DMS53 treated with DMSO at 0.1 percent for 48 hours (cell line): ENCODE data around the gene ARHGAP45.

Source experiments
- DNase-seq: peaks from one replicate; lab custom pipeline; 2025; ENCODE audit not compliant: unreplicated experiment; lab: John Stamatoyannopoulos, UW

The ARHGAP45 gene

GRCh38 chr19:1039646-1040475 lies 27.1 kb upstream of the ARHGAP45 start, which contains the start of gene ABCA7:
TSS of gene ABCA7 (plus strand) at chr19:1040107. CDS start at chr19:1041362, 1,255 bp downstream.
- DNase-seq: peak; percentile 86

DNA sequence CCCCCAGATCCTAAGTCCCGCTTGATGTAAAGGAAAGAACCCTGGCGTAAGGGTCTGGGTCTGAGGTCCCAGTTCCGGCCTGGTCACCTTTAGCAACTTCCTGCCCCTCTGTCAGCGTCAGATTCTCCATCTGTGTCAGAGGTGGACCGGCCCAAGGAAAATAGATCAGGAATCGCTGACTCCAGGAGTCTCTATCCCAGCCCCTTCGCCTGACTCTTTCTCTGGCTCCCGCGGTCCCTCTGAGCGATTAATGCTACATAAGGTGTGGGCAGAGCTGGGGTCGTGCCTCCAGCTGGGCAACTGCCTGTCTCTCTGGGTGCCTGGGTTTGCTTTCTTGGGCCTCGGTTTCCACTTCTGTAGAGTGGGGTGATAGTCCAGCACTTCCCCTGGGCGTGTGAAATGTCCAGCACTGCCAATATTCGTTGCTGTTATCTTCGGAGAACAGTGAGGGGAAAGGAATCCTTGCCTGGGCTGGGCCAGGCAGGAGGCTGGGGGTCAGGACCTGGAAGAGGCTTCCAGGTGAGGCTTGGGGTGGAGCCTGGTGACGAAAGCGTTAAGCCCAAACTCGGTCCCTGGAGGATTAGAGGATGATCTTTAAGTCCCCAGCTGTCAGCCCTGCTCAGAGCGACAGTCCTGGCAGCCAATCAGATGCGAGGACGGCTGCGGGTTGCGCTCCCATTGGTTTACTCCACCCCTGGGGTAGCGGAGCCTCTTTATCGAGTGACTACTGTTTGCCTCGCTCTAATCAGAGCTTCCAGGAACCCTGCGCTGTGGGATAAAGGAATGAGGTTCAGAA lies 26.3 kb upstream of the ARHGAP45 start:
- DNase-seq: peak; percentile 70

DNA sequence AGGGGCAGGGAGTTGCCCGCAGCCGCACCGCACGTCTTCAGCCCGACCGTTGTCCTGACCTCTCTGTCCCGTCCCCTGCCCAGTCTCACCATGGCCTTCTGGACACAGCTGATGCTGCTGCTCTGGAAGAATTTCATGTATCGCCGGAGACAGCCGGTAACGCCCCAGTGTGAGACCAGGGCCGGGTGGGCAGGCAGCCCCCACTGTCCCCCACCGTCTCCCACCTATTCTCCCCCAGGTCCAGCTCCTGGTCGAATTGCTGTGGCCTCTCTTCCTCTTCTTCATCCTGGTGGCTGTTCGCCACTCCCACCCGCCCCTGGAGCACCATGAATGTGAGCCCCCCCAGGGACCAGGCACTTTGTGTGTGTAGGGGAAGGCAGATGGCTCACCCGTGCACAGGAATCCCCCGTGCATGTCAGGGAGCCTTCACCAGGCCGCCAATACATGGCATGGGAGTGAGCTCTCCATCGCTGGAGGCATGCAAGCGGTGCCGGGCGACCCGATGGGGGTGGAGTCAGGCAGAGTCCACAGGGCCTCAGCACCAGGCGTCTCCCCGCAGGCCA lies 25.6 kb upstream of the ARHGAP45 start:
- no peak for DNase-seq

DNA sequence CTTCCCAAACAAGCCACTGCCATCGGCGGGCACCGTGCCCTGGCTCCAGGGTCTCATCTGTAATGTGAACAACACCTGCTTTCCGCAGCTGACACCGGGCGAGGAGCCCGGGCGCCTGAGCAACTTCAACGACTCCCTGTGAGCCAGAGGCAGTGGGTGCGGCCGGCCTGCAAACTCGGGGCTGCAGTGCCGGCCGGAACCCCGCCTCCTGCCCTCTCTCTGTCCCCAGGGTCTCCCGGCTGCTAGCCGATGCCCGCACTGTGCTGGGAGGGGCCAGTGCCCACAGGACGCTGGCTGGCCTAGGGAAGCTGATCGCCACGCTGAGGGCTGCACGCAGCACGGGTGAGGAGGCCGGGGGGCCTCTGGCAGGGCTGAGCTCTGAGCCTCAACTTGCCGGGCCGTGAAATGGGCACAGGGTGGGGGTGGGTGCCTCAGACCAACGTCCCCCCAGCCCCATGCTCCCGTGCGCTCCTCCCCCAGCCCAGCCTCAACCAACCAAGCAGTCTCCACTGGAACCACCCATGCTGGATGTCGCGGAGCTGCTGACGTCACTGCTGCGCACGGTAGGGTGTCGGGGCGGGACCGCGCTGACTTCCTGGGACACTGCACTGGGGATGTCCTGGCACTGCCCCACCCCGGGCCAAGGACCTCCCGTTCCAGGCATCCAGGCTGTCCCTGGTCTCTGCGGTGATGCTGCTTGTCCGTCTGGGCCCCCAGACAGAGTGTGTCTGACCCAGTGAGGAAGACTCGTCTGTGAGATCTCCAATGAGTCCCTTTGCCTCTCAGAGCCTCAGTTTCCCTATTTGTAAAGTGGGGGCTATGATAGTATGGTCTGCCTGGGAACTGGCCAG lies 24.9 kb upstream of the ARHGAP45 start:
- peak; percentile 47 for DNase-seq

GRCh38 chr19:1042689-1043511 lies 24.1 kb upstream of the ARHGAP45 start:
- no peak for DNase-seq

DNA sequence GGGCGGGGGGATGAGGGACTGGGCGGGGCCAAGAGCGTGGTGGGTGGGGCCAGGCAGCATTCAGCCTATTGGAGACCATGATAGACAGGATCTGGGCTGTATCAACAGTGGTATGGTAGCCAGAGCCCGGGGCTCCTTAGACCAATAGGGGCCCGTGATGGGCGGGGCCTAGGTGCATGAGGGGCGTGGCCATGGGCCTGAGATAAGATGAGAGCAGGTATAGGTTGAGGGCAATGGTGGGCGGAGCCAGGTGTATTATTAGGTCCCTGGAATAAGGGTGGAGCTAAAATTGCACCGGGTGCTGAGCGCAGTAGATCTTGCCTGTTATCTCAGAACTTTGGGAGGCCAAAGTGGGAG lies 21.7 kb upstream of the ARHGAP45 start:
- no peak for DNase-seq

DNA sequence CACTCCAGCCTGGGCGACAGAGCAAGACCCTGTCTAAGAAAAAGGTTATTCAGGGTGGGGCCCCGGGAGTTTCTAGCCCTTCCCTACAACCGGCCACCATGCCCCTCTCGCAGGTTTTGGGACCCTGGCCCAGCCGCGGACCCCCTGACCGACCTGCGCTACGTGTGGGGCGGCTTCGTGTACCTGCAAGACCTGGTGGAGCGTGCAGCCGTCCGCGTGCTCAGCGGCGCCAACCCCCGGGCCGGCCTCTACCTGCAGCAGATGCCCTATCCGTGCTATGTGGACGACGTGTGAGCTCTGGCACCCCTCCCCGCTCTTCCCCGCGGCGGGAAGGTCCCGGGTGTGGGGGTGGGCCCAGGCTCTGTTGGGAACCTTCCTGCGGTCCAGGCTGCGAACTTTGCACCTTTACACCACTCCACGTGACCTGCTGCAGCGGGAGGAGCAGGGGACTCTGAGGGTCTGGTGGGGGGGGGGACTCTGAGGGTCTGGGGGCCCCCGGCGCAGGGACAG lies 20.8 kb upstream of the ARHGAP45 start:
- DNase-seq: no peak

- no peak for DNase-seq
These were observed 19.9 kb upstream of the ARHGAP45 start for GRCh38 chr19:1046836-1047695.

- DNase-seq: no peak
These were observed 19.2 kb upstream of the ARHGAP45 start for GRCh38 chr19:1047696-1048147.

GRCh38 chr19:1049106-1049505 lies 17.9 kb upstream of the ARHGAP45 start:
- DNase-seq: no peak

GRCh38 chr19:1049800-1050199 lies 17.2 kb upstream of the ARHGAP45 start:
- no peak for DNase-seq

DNA sequence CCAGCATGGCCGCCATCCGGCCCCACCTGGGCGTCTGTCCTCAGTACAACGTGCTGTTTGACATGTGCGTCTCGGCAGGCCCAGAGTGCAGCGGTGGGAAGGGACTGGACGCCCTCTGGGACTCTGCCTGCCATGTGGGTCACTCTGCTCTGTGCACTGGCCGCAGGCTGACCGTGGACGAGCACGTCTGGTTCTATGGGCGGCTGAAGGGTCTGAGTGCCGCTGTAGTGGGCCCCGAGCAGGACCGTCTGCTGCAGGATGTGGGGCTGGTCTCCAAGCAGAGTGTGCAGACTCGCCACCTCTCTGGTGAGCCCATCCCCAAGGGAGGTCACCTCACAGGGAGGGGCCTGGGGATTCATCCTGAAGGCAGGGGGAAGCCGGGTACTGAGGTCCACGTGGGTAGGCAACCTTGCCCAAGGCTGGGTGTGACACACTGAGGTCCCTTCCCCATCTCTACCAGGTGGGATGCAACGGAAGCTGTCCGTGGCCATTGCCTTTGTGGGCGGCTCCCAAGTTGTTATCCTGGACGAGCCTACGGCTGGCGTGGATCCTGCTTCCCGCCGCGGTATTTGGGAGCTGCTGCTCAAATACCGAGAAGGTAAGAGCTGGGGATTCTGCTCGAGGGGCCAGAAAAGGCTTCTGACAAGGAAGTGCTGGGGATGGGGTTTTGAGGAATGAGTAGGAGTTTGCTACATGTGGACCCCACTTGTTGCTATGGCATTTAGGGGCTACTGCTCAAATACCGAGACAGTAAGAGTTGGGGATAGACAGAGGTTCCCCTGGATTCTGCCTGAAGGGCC lies 15.8 kb upstream of the ARHGAP45 start:
- no peak for DNase-seq

DNA sequence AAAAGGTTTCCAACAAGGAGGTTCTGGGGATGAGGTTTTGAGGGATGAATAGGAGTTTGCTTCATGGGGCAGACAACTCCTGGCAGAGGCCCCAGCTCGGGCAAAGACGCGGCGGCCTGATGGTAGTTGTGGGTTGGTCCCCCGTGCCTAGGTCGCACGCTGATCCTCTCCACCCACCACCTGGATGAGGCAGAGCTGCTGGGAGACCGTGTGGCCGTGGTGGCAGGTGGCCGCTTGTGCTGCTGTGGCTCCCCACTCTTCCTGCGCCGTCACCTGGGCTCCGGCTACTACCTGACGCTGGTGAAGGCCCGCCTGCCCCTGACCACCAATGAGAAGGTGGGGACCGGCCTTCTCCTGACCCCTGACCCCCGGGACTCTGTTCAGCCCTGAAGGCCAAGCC lies 15.2 kb upstream of the ARHGAP45 start:
- no peak for DNase-seq

DNA sequence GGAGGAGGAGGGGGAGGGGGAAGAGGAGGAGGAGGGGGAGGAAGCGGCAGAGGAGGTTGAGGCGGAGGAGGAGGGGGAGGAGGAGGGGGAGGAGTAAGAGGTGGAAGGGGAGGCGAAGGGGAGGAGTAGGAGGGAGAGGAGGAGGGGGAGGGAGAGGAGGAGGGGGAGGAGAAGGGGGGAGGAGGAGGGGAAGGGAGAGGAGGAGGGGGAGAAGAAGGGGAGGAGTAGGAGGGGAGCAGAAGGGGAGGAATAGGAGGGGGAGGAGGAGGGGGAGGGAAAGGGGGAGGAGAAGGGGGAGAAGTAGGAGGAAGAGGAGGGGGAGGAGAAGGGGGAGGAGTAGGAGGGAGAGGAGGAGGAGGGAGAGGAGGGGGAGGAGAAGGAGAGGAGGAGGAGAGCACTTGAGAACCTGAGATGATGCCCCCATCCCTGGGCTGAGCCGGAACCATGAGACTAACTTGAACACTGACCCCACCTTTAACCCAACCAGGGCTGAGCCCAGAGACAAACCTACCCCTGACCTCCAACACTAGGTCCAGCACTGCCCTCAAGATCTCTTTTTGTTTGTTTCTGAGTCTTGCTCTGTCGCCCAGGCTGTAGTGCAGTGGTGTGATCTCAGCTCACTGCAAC lies 14.5 kb upstream of the ARHGAP45 start:
- no peak for DNase-seq

GRCh38 chr19:1053176-1054101 lies 13.5 kb upstream of the ARHGAP45 start:
- no peak for DNase-seq
